Smooth muscle cell (in vitro differentiated cells): ENCODE data around the gene SAMSN1. TPM values are rescaled to one million over a fixed set of nuclear protein-coding genes. Genes with fewer than 3 reads are reported as not detected.

ENCODE experiments used
- DNase-seq: peaks from one replicate; lab custom pipeline; 2025; ENCODE audit not compliant: unreplicated experiment; lab: John Stamatoyannopoulos, UW
- H2AFZ ChIP-seq: fragments of 200-600 bp; sonication (generic); 2 replicates; pipeline ENCODE4 v1.6.0; 2016; ENCODE audit warnings: antibody characterized with exemption, low read depth, mild to moderate bottlenecking
- H3F3A ChIP-seq: fragments of 200-600 bp; sonication (generic); 2 replicates; pipeline ENCODE4 v1.6.0; 2017; ENCODE audit warnings: antibody characterized with exemption, low read depth
- H3K27ac ChIP-seq: fragments of 200-600 bp; sonication (generic); 2 replicates; pipeline ENCODE4 v1.5.1; 2016; ENCODE audit warnings: low read depth, mild to moderate bottlenecking
- H3K27me3 ChIP-seq: fragments of 200-600 bp; sonication (generic); 2 replicates; pipeline ENCODE4 v1.6.1; 2016; ENCODE audit warnings: low read depth, mild to moderate bottlenecking
- H3K36me3 ChIP-seq: fragments of 200-600 bp; sonication (generic); 2 replicates; pipeline ENCODE4 v1.5.1; 2016; ENCODE audit warnings: low read depth
- H3K4me1 ChIP-seq: fragments of 200-600 bp; sonication (generic); 2 replicates; pipeline ENCODE4 v1.5.1; 2016; ENCODE audit warnings: low read depth
- H3K4me2 ChIP-seq: fragments of 200-600 bp; sonication (generic); 2 replicates; pipeline ENCODE4 v1.6.0; 2016; ENCODE audit warnings: mild to moderate bottlenecking
- H3K4me3 ChIP-seq: fragments of 200-600 bp; sonication (generic); 2 replicates; pipeline ENCODE4 v1.5.1; 2016; ENCODE audit warnings: mild to moderate bottlenecking
- H3K79me2 ChIP-seq: fragments of 200-600 bp; sonication (generic); 2 replicates; pipeline ENCODE4 v1.6.0; 2016; ENCODE audit warnings: low read depth, mild to moderate bottlenecking
- H3K9ac ChIP-seq: fragments of 200-600 bp; sonication (generic); 2 replicates; pipeline ENCODE4 v1.6.0; 2016; ENCODE audit warnings: low read depth
- H3K9me3 ChIP-seq: fragments of 200-600 bp; sonication (generic); replicated peaks from 2 replicates; pipeline ENCODE4 v1.5.1; 2016; ENCODE audit warnings: low read depth
- H4K20me1 ChIP-seq: fragments of 200-600 bp; sonication (generic); 2 replicates; pipeline ENCODE4 v1.6.0; 2016; ENCODE audit warnings: low read depth
- WGBS: methylation state at CpG from one replicate; pipeline ENCODE4 v1.1.7; 2016; ENCODE audit warnings: low lambda C conversion rate; 5-methylcytosine and 5-hydroxymethylcytosine counted together
- polyA plus RNA-seq: library from polyadenylated mRNA; unstranded; fragments of >200 nt; fragmentation: Nextera tagmentation; extraction: Ambion mirVana; gene quantifications from 2 replicates; pipeline ENCODE4 v1.2.1, GENCODE V29; 2016
- total RNA-seq: library from RNA; depleted of rRNA; stranded (reverse); fragments of >200 nt; gene quantifications from 2 replicates; pipeline ENCODE4 v1.2.3, GENCODE V29; 2014
- TF ChIP-seq, protein P1 (sequence below): fragments of 200-600 bp; sonication (generic); IDR thresholded peaks from 2 replicates; pipeline ENCODE4 v1.5.1; 2017; ENCODE audit warnings: borderline replicate concordance, mild to moderate bottlenecking, antibody characterized with exemption; ENCODE audit not compliant: insufficient read depth, poor library complexity, severe bottlenecking

Gene SAMSN1
- total and polyA plus RNA-seq, 2 experiments from 2014 or later: 0.13 TPM; not detected in 1

DNA sequence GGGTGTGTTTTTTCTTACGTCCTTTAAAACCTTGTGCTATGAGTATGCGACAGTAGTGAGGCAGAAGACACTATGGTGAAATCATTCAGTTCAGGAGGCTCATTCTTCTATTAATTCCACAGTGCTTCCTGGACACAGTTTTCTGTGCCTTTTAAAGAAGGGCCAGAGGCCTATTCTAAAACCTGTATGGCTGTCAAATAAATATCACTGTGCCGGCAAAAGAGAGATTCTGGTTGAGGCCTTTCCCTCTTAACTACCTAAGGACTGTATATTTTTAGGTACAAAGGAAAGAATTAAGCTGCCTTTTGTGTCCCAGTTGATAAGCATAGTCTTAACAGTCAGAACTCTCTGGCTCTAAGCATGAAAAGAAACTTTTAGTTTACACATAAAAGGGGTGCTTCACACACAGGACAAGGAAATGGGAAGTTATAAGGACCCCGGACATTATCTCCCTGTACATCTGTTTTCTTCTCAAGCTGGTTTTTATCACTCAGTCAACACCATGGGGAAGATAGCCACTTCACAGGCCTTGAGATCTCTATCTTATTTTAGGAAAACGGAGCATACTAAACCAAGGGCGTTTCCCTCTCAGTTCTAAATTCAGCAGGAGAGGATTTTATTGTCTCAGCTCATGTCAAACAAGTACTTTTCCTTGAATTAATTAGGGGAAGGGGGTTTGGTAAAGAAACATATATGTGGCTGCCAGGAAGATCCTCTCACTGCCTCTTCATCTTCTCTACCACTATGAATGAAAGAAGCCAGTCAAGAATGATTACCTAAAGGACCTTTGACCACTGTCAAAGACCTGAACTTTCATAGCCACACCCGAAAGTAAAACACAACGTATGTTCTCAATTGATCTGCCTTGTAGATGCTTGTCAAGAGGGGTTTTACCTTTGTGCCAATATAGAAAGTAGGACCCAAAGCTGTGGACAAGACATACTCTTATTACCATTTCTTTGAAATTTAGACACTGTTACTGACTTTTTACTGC, 91.8 kb downstream of the SAMSN1 start:
- WGBS: 48% methylated on average over 8 of the region's 8 CpGs
- H3K36me3 ChIP-seq: no peaks in the 10 kb centered on the region
- H3K27me3 ChIP-seq: no peaks in the 10 kb centered on the region
- no peaks in the 10 kb centered on the region for H3K4me1 ChIP-seq
- no peaks in the 10 kb centered on the region for H3K9me3 ChIP-seq
- no peaks in the 10 kb centered on the region for H3F3A ChIP-seq
- DNase-seq: no peak
- no peak overlapping the region for H3K9ac ChIP-seq
- H4K20me1 ChIP-seq: no peaks in the 10 kb centered on the region
- TF ChIP-seq, protein P1, sequence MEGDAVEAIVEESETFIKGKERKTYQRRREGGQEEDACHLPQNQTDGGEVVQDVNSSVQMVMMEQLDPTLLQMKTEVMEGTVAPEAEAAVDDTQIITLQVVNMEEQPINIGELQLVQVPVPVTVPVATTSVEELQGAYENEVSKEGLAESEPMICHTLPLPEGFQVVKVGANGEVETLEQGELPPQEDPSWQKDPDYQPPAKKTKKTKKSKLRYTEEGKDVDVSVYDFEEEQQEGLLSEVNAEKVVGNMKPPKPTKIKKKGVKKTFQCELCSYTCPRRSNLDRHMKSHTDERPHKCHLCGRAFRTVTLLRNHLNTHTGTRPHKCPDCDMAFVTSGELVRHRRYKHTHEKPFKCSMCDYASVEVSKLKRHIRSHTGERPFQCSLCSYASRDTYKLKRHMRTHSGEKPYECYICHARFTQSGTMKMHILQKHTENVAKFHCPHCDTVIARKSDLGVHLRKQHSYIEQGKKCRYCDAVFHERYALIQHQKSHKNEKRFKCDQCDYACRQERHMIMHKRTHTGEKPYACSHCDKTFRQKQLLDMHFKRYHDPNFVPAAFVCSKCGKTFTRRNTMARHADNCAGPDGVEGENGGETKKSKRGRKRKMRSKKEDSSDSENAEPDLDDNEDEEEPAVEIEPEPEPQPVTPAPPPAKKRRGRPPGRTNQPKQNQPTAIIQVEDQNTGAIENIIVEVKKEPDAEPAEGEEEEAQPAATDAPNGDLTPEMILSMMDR: no peak
- peak overlapping the region; percentile 60 for H2AFZ ChIP-seq
- no peaks in the 10 kb centered on the region for H3K79me2 ChIP-seq
- no peak overlapping the region for H3K27ac ChIP-seq
- no peak overlapping the region for H3K4me3 ChIP-seq
- H3K4me2 ChIP-seq: no peak overlapping the region

DNA sequence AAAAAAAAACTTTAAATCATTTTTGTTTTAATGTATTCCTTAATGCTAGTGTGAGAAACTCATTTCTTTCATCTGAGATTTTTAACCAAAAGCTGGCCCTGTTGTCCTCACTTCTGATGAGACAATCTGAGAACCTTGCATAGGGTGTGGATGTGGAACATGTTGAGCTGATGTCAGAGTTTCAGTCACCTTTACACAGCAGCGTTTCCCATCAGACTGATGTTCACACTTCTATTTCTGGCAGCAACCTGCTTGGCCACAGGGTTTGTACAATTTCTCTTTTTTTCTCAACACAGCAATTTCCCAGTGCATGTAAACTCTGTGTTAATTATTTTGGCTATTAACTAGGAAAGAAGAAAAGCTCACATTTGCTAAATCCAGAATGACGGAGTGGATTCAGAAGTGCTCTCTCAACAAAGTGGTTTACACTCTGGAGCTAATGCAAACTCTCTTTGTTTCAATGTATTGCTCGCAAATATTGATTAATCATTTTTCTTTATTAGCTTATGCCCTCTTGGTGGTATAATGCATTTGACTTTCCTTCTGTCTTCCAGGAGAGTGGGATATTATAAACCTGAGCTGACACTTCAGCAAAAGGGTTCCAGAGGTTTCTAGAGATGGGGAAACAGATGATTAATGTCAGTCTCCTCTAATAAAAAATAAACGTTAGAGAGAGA, 92.6 kb downstream of the SAMSN1 start:
- Histone ChIP-seq H3K27me3 (no peaks in the 10 kb centered on the region), H3K79me2 (no peaks in the 10 kb centered on the region), H2AFZ (no peak overlapping the region), H3K36me3 (no peaks in the 10 kb centered on the region), H3K9ac (no peak overlapping the region), H3F3A (no peaks in the 10 kb centered on the region), H4K20me1 (no peaks in the 10 kb centered on the region), H3K4me1 (no peaks in the 10 kb centered on the region), H3K4me2 (no peak overlapping the region), H3K9me3 (no peaks in the 10 kb centered on the region), H3K4me3 (no peak overlapping the region), H3K27ac (no peak overlapping the region)
- 76% methylated on average over 4 of the region's 4 CpGs for WGBS
- no peak for DNase-seq
- TF ChIP-seq, protein P1: no peak

DNA sequence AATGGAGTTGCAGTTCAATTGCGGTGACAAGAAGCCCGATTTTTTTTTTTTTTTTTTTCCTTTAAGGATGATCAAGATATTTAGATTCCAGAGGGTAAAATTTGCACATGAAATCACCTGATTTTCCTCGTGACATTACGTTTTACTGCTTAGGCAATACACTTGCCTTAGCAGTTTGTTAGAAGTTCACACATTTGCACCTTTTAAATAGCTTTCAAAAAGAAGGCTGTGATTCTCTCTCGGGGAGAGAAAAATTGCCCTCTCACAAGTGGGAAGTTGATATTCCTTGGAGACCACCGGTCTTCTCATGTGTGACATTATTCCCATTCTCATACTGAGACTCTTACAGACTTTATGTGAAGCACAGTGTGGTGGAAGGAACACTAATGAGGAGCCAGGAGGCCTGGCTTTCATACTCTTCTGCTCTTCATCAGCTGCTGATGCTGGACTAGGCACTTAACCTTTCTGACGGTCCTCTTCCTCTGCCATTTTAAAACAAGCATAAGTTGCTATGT, 93.3 kb downstream of the SAMSN1 start:
- Histone ChIP-seq H3K79me2 (no peaks in the 10 kb centered on the region), H3K4me3 (no peak overlapping the region), H3K9ac (no peak overlapping the region), H3K4me1 (no peaks in the 10 kb centered on the region), H3F3A (no peaks in the 10 kb centered on the region), H3K9me3 (no peaks in the 10 kb centered on the region), H2AFZ (no peak overlapping the region), H4K20me1 (no peaks in the 10 kb centered on the region), H3K27me3 (no peaks in the 10 kb centered on the region), H3K36me3 (no peaks in the 10 kb centered on the region), H3K4me2 (no peak overlapping the region), H3K27ac (no peak overlapping the region)
- DNase-seq: no peak
- WGBS: 83% methylated on average over 7 of the region's 7 CpGs
- TF ChIP-seq, protein P1: no peak
